ENCODE results near the gene SLC17A7. TPM values are rescaled to one million over a fixed set of nuclear protein-coding genes. Genes with fewer than 3 reads are reported as not detected.

Gene SLC17A7
- total and polyA plus RNA-seq, 4 donors: 0.15 to 4.7 (median 0.75) TPM

GRCh38 chr19:49486232-49486631, 44.9 kb upstream of the SLC17A7 start:
- 86 to 88% methylated on average over 7 of the region's 7 CpGs for WGBS, 2 donors
- Histone ChIP-seq H3K9me3 (ENCODE audit: control insufficient read depth, low read length) (no peaks in the 10 kb centered on the region), H3K4me3 (ENCODE audit: low read length in 2 of 2) (no peak overlapping the region), H3K27ac (ENCODE audit: low read depth in 1 of 2, low read length in 2 of 2) (no peak overlapping the region), H3K27me3 (ENCODE audit: control insufficient read depth in 1 of 2, insufficient read depth in 2 of 2, low read length in 1 of 2) (no peaks in the 10 kb centered on the region), H3K36me3 (ENCODE audit: control insufficient read depth in 1 of 2, insufficient read depth in 2 of 2, low read length in 1 of 2) (peaks cover 0 to 6% of the 10 kb centered on the region in 2 donors), H3K4me1 (ENCODE audit: control insufficient read depth in 1 of 2, insufficient read depth in 2 of 2, low read length in 2 of 2) (no peaks in the 10 kb centered on the region)
- no peak for DNase-seq
- intact Hi-C loops (cut with DNase I): no loop called here
- ATAC-seq (ENCODE audit: low FRiP score): no peak

- Histone ChIP-seq H3K36me3 (ENCODE audit: control insufficient read depth in 1 of 2, insufficient read depth in 2 of 2, low read length in 1 of 2) (no peaks in the 10 kb centered on the region), H3K27ac (ENCODE audit: low read depth in 1 of 2, low read length in 2 of 2) (no peak overlapping the region), H3K4me3 (ENCODE audit: low read length in 2 of 2) (no peak overlapping the region), H3K4me1 (ENCODE audit: control insufficient read depth in 1 of 2, insufficient read depth in 2 of 2, low read length in 2 of 2) (no peaks in the 10 kb centered on the region), H3K9me3 (ENCODE audit: control insufficient read depth, low read length) (no peaks in the 10 kb centered on the region), H3K27me3 (ENCODE audit: control insufficient read depth in 1 of 2, insufficient read depth in 2 of 2, low read length in 1 of 2) (no peaks in the 10 kb centered on the region)
- ATAC-seq (ENCODE audit: low FRiP score): no peak
- WGBS, 2 donors: 87 to 90% methylated on average over 7 of the region's 7 CpGs
- DNase-seq: no peak
- intact Hi-C loops (cut with DNase I): no loop called here
Measured at GRCh38 chr19:49481020-49481683, 39.8 kb upstream of the SLC17A7 start.

- Histone ChIP-seq H3K27me3 (ENCODE audit: control insufficient read depth in 1 of 2, insufficient read depth in 2 of 2, low read length in 1 of 2) (no peaks in the 10 kb centered on the region), H3K4me1 (ENCODE audit: control insufficient read depth in 1 of 2, insufficient read depth in 2 of 2, low read length in 2 of 2) (no peaks in the 10 kb centered on the region), H3K9me3 (ENCODE audit: control insufficient read depth, low read length) (no peaks in the 10 kb centered on the region), H3K4me3 (ENCODE audit: low read length in 2 of 2) (no peak overlapping the region), H3K36me3 (ENCODE audit: control insufficient read depth in 1 of 2, insufficient read depth in 2 of 2, low read length in 1 of 2) (no peaks in the 10 kb centered on the region), H3K27ac (ENCODE audit: low read depth in 1 of 2, low read length in 2 of 2) (no peak overlapping the region)
- intact Hi-C loops (cut with DNase I): no loop called here
- DNase-seq (no peak), ATAC-seq (ENCODE audit: low FRiP score) (no peak)
- WGBS, 2 donors: 92 to 93% methylated on average over 14 of the region's 14 CpGs
Measured at GRCh38 chr19:49479975-49480628, 38.8 kb upstream of the SLC17A7 start.

DNA sequence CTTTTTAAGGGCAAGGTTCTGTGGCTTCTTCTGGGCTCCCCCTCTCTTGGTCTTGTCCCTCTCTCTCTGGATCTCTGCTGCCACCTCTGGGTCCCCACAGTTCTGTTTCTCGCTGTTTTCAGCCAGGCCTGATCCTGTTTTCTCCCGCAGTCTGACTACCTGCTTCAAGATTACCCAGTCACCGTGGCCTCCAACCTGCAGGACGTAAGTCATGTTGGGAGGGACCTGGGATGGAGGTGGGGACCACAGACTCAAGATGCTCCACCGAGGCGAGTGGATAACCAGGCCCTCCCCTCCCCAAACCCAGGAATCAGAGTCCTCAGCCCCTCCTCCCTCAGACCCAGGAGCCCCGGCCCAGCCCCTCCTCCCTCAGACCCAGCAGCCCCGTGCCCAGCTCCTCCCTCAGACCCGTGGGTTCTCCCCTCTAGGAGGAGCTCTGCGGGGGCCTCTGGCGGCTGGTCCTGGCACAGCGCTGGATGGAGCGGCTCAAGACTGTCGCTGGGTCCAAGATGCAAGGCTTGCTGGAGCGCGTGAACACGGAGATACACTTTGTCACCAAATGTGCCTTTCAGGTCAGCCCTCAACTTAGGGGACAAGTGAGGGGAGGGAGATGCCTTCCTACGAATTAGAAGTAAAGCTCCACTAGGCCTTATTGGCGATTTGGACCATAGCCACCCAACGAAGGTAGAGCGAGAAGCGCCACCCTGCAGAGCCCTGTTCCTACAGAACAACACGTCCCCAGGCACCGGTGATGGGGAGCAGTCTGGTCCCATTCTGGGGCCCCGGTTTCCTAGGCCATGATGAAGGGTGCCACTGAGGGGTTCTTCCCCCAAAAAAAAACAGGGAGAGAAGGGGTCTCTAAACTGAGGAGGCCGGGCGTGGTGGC, 34.9 kb upstream of the SLC17A7 start:
- Histone ChIP-seq H3K4me3 (ENCODE audit: low read length in 2 of 2) (no peak overlapping the region), H3K4me1 (ENCODE audit: control insufficient read depth in 1 of 2, insufficient read depth in 2 of 2, low read length in 2 of 2) (no peaks in the 10 kb centered on the region), H3K27me3 (ENCODE audit: control insufficient read depth in 1 of 2, insufficient read depth in 2 of 2, low read length in 1 of 2) (no peaks in the 10 kb centered on the region), H3K9me3 (ENCODE audit: control insufficient read depth, low read length) (no peaks in the 10 kb centered on the region), H3K27ac (ENCODE audit: low read depth in 1 of 2, low read length in 2 of 2) (no peak overlapping the region), H3K36me3 (ENCODE audit: control insufficient read depth in 1 of 2, insufficient read depth in 2 of 2, low read length in 1 of 2) (no peaks in the 10 kb centered on the region)
- intact Hi-C loops (cut with DNase I): loop anchor here in 1 of 2 donors (2.0 kb wide), 1 partner anchor 71 kb away; no protein-coding TSS in a partner anchor
- 51 to 52% methylated on average over 23 to 27 of the region's 27 CpGs for WGBS, 2 donors
- peak; percentile 53 for ATAC-seq (ENCODE audit: low FRiP score)
- DNase-seq: peak in 1 of 2 donors; percentile 86

- ATAC-seq (ENCODE audit: low FRiP score) (no peak), DNase-seq (no peak)
- intact Hi-C loops (cut with DNase I): loop anchor here in 1 of 2 donors (2.0 kb wide), 1 partner anchor 71 kb away; no protein-coding TSS in a partner anchor
- Histone ChIP-seq H3K4me3 (ENCODE audit: low read length in 2 of 2) (no peak overlapping the region), H3K36me3 (ENCODE audit: control insufficient read depth in 1 of 2, insufficient read depth in 2 of 2, low read length in 1 of 2) (no peaks in the 10 kb centered on the region), H3K27ac (ENCODE audit: low read depth in 1 of 2, low read length in 2 of 2) (no peak overlapping the region), H3K9me3 (ENCODE audit: control insufficient read depth, low read length) (no peaks in the 10 kb centered on the region), H3K27me3 (ENCODE audit: control insufficient read depth in 1 of 2, insufficient read depth in 2 of 2, low read length in 1 of 2) (no peaks in the 10 kb centered on the region), H3K4me1 (ENCODE audit: control insufficient read depth in 1 of 2, insufficient read depth in 2 of 2, low read length in 2 of 2) (no peaks in the 10 kb centered on the region)
- WGBS, 2 donors: 63 to 69% methylated on average over 15 of the region's 15 CpGs
Measured at GRCh38 chr19:49475191-49475917, 34.0 kb upstream of the SLC17A7 start.

- intact Hi-C loops (cut with DNase I): loop anchor here (2.0 to 5.0 kb wide), 2 partner anchors 72 to 73 kb away; no protein-coding TSS in a partner anchor
- 8% methylated on average over 11 of the region's 11 CpGs for WGBS, 2 donors
- ATAC-seq (ENCODE audit: low FRiP score): peak; percentile 1
Measured at GRCh38 chr19:49474542-49474924, 33.2 kb upstream of the SLC17A7 start.

DNA sequence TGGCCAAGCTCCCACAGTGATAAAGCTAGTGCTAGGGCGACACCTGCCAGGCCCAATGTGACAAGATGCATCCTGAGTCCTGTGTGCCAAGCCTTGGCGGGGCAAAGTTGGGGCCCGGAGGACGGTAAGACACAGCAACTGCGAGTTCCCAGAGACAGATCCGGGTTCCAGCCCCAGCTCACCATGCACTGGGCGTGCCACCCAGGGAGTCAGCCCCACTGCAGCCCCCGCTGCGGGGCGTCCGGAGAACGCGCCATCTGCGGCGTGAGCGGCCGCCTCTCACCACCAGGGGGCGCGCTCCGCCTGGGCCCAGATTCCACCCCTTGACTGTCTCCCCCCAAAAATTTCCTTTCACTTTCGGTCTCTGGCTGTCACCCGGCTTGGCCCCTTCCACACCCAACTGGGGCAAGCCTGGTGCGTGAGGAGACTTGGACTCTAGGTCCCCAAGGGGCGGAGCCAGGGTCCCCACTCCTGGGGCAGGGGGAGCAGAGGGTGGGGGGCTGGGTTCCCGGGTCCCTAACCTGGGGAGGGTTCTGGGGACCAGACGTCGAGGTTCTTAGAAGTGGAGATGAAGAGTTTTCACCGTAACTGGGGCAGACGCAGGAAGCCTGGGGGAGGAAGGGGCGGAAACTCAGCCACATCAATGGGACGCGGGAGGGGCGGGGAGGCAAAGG, 32.7 kb upstream of the SLC17A7 start, which contains the start of gene FLT3LG:
TSS of gene FLT3LG (plus strand) at position 348 of the 674 bp plus-strand sequence. CDS start 425 bp downstream, outside the sequence.
- Histone ChIP-seq H3K27me3 (ENCODE audit: control insufficient read depth in 1 of 2, insufficient read depth in 2 of 2, low read length in 1 of 2) (no peaks in the 10 kb centered on the region), H3K9me3 (ENCODE audit: control insufficient read depth, low read length) (no peaks in the 10 kb centered on the region), H3K27ac (ENCODE audit: low read depth in 1 of 2, low read length in 2 of 2) (no peak within 1 kb of the TSS), H3K4me1 (ENCODE audit: control insufficient read depth in 1 of 2, insufficient read depth in 2 of 2, low read length in 2 of 2) (no peaks in the 10 kb centered on the region), H3K4me3 (ENCODE audit: low read length in 2 of 2) (peak within 1 kb of the TSS; percentile 85 to 86), H3K36me3 (ENCODE audit: control insufficient read depth in 1 of 2, insufficient read depth in 2 of 2, low read length in 1 of 2) (no peaks in the 10 kb centered on the region)
- intact Hi-C loops (cut with DNase I): loop anchor here (2.0 to 5.0 kb wide), 2 partner anchors 73 kb away; no protein-coding TSS in a partner anchor
- WGBS, 2 donors: 2% methylated on average over 33 of the region's 33 CpGs
- DNase-seq (peak; percentile 88 to 93), ATAC-seq (ENCODE audit: low FRiP score) (peak; percentile 89)

More at GRCh38 chr19:49474542-49474924, 33.2 kb upstream of the SLC17A7 start:
- H3K9me3 ChIP-seq (ENCODE audit: control insufficient read depth, low read length): no peaks in the 10 kb centered on the region
- no peaks in the 10 kb centered on the region for H3K27me3 ChIP-seq (ENCODE audit: control insufficient read depth in 1 of 2, insufficient read depth in 2 of 2, low read length in 1 of 2)
- no peak overlapping the region for H3K27ac ChIP-seq (ENCODE audit: low read depth in 1 of 2, low read length in 2 of 2)
- H3K4me3 ChIP-seq (ENCODE audit: low read length in 2 of 2): peak overlapping the region; percentile 85 to 86
- H3K4me1 ChIP-seq (ENCODE audit: control insufficient read depth in 1 of 2, insufficient read depth in 2 of 2, low read length in 2 of 2): no peaks in the 10 kb centered on the region
- no peak for DNase-seq
- H3K36me3 ChIP-seq (ENCODE audit: control insufficient read depth in 1 of 2, insufficient read depth in 2 of 2, low read length in 1 of 2): no peaks in the 10 kb centered on the region

Data from aorta (tissue), 5 donors.